ENCODE measurements around the gene SARS1.

- no peak for TF ChIP-seq EGR1 (IDR thresholded peaks at IDR 0.05)
- peak; percentile 19; the same call in 1 of the 2 replicates for TF ChIP-seq RAD21 (IDR thresholded peaks at IDR 0.05; ENCODE audit: low read depth)
- no peak for TF ChIP-seq EP300 (IDR thresholded peaks at IDR 0.05; ENCODE audit: borderline replicate concordance)
- peak; percentile 88 for TF ChIP-seq TAF1 (IDR thresholded peaks at IDR 0.05; ENCODE audit: low read depth)
- no peak for TF ChIP-seq REST (IDR thresholded peaks at IDR 0.05; ENCODE audit: low read depth)
- TF ChIP-seq TCF12 (IDR thresholded peaks at IDR 0.05; ENCODE audit: low read depth): 0 out of 2 replicates have a peak, but pooled peaks have one; percentile 33
- TF ChIP-seq CEBPB (IDR thresholded peaks at IDR 0.05): no peak
- TF ChIP-seq YY1 (IDR thresholded peaks at IDR 0.05; ENCODE audit: low read depth): no peak; the same call in none of the 2 replicates
- TF ChIP-seq FOXM1 (IDR thresholded peaks at IDR 0.05; ENCODE audit: borderline replicate concordance, low read depth): 0 out of 2 replicates have a peak, but pooled peaks have one; percentile 13
- TF ChIP-seq TEAD4 (IDR thresholded peaks at IDR 0.05): no peak
- no peak for TF ChIP-seq NFIC (IDR thresholded peaks at IDR 0.05)
- peak; percentile 91 for TF ChIP-seq MAX (IDR thresholded peaks at IDR 0.05)
- TF ChIP-seq USF1 (IDR thresholded peaks at IDR 0.05): no peak
- TF ChIP-seq CREB1 (IDR thresholded peaks at IDR 0.05; ENCODE audit: low read depth): no peak
These were observed 69.4 kb downstream of the SARS1 start, which contains the start of gene PSRC1 for GRCh38 chr1:109282952-109283747.

Data from Ishikawa (cell line).